ENCODE data around the gene PSMA1.

GRCh38 chr11:14503023-14503422 is 17.2 kb downstream of the PSMA1 start:
- TF ChIP-seq, protein P1, sequence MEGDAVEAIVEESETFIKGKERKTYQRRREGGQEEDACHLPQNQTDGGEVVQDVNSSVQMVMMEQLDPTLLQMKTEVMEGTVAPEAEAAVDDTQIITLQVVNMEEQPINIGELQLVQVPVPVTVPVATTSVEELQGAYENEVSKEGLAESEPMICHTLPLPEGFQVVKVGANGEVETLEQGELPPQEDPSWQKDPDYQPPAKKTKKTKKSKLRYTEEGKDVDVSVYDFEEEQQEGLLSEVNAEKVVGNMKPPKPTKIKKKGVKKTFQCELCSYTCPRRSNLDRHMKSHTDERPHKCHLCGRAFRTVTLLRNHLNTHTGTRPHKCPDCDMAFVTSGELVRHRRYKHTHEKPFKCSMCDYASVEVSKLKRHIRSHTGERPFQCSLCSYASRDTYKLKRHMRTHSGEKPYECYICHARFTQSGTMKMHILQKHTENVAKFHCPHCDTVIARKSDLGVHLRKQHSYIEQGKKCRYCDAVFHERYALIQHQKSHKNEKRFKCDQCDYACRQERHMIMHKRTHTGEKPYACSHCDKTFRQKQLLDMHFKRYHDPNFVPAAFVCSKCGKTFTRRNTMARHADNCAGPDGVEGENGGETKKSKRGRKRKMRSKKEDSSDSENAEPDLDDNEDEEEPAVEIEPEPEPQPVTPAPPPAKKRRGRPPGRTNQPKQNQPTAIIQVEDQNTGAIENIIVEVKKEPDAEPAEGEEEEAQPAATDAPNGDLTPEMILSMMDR (IDR thresholded peaks at IDR 0.05; ENCODE audit: borderline replicate concordance, extremely low read depth, low read length, poor library complexity, severe bottlenecking): no peak
- TF ChIP-seq EZH2 (IDR thresholded peaks at IDR 0.05; ENCODE audit: borderline replicate concordance, low read depth, low read length, severe bottlenecking): no peak
